ENCODE measurements around the gene BIN1. TPM values are rescaled to one million over a fixed set of nuclear protein-coding genes. Genes with fewer than 3 reads are reported as not detected.

BIN1 gene
- total RNA-seq, 1 experiment from 2014 or later: 42.5 TPM

DNA sequence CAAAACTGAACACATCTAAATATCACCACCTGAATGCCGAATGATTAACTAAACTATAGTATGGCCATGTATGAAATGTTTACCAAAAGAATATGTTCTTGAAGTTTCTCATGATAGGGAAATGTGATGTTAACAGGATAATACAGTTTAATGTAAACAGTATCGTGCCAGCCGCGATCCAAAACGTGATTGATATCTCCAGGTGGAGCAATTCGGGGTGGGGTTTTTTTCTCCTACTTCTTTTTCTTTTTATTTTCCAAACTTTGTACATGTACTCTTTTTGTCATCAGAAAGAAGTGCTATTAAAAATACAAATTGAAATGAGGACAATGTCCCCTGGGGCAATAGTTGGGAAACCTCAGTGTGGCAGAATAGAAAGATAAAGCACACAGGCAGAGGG lies 4.0 kb upstream of the BIN1 start:
- POLR2A ChIA-PET: no interaction called here
- no peaks in the 10 kb centered on the region for H3K36me3 Mint-ChIP-seq
- H3K27ac Mint-ChIP-seq: no peak overlapping the region
- no peak for TF ChIP-seq SOX15 (CRISPR knock-in tag; IDR thresholded peaks at IDR 0.05)
- TF ChIP-seq, protein P1, sequence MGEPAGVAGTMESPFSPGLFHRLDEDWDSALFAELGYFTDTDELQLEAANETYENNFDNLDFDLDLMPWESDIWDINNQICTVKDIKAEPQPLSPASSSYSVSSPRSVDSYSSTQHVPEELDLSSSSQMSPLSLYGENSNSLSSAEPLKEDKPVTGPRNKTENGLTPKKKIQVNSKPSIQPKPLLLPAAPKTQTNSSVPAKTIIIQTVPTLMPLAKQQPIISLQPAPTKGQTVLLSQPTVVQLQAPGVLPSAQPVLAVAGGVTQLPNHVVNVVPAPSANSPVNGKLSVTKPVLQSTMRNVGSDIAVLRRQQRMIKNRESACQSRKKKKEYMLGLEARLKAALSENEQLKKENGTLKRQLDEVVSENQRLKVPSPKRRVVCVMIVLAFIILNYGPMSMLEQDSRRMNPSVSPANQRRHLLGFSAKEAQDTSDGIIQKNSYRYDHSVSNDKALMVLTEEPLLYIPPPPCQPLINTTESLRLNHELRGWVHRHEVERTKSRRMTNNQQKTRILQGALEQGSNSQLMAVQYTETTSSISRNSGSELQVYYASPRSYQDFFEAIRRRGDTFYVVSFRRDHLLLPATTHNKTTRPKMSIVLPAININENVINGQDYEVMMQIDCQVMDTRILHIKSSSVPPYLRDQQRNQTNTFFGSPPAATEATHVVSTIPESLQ (CRISPR knock-in tag; IDR thresholded peaks at IDR 0.05): no peak
- no peak for TF ChIP-seq CBFB (CRISPR knock-in tag; IDR thresholded peaks at IDR 0.05; ENCODE audit: low read depth)
- TF ChIP-seq, protein P2, sequence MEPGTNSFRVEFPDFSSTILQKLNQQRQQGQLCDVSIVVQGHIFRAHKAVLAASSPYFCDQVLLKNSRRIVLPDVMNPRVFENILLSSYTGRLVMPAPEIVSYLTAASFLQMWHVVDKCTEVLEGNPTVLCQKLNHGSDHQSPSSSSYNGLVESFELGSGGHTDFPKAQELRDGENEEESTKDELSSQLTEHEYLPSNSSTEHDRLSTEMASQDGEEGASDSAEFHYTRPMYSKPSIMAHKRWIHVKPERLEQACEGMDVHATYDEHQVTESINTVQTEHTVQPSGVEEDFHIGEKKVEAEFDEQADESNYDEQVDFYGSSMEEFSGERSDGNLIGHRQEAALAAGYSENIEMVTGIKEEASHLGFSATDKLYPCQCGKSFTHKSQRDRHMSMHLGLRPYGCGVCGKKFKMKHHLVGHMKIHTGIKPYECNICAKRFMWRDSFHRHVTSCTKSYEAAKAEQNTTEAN (CRISPR knock-in tag; IDR thresholded peaks at IDR 0.05): no peak
- no peak for TF ChIP-seq ZNF121 (CRISPR knock-in tag; IDR thresholded peaks at IDR 0.05)
- TF ChIP-seq, protein P3, sequence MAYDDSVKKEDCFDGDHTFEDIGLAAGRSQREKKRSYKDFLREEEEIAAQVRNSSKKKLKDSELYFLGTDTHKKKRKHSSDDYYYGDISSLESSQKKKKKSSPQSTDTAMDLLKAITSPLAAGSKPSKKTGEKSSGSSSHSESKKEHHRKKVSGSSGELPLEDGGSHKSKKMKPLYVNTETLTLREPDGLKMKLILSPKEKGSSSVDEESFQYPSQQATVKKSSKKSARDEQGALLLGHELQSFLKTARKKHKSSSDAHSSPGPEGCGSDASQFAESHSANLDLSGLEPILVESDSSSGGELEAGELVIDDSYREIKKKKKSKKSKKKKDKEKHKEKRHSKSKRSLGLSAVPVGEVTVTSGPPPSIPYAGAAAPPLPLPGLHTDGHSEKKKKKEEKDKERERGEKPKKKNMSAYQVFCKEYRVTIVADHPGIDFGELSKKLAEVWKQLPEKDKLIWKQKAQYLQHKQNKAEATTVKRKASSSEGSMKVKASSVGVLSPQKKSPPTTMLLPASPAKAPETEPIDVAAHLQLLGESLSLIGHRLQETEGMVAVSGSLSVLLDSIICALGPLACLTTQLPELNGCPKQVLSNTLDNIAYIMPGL (CRISPR knock-in tag; IDR thresholded peaks at IDR 0.05): no peak
- TF ChIP-seq, protein P4, sequence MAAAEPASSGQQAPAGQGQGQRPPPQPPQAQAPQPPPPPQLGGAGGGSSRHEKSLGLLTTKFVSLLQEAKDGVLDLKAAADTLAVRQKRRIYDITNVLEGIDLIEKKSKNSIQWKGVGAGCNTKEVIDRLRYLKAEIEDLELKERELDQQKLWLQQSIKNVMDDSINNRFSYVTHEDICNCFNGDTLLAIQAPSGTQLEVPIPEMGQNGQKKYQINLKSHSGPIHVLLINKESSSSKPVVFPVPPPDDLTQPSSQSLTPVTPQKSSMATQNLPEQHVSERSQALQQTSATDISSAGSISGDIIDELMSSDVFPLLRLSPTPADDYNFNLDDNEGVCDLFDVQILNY (CRISPR knock-in tag; IDR thresholded peaks at IDR 0.05): no peak
- TF ChIP-seq, protein P5, sequence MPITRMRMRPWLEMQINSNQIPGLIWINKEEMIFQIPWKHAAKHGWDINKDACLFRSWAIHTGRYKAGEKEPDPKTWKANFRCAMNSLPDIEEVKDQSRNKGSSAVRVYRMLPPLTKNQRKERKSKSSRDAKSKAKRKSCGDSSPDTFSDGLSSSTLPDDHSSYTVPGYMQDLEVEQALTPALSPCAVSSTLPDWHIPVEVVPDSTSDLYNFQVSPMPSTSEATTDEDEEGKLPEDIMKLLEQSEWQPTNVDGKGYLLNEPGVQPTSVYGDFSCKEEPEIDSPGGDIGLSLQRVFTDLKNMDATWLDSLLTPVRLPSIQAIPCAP (CRISPR knock-in tag; IDR thresholded peaks at IDR 0.05): no peak
- TF ChIP-seq RELA (CRISPR knock-in tag; IDR thresholded peaks at IDR 0.05; ENCODE audit: borderline replicate concordance): no peak
- TF ChIP-seq JAZF1 (CRISPR knock-in tag; IDR thresholded peaks at IDR 0.05): no peak
- H3K9me3 Mint-ChIP-seq: no peaks in the 10 kb centered on the region
- peak; percentile 5 for DNase-seq (ENCODE audit: low spot score)
- H3K27me3 Mint-ChIP-seq (ENCODE audit: low read depth): peaks cover 3% of the 10 kb centered on the region
- peaks cover 19% of the 10 kb centered on the region for H3K4me1 Mint-ChIP-seq
- no peak overlapping the region for H3K4me3 Mint-ChIP-seq
- no peak for ATAC-seq
- CTCF ChIA-PET: no interaction called here

DNA sequence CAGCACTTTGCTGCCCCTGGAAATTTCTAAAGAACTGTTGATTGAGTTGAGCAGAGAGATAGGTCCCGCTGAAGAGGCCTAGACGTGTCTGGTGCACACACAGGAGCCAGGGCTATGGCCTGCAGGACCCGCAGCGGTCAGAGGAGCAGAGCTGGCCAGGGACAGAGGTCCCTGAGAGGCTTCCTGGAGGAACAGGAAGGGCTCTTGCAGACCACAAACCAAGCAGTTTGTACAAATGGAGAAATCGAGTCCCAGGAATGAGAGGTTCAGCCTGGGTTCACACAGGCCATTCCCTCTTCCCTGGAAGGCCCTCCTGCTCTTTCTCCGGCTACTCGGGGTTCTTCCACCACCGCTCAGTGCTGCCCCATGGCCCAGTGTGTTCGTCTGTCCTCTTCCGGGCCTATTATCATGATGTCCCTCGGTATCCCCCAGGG lies 1.2 kb upstream of the BIN1 start:
- POLR2A ChIA-PET: no interaction called here
- Mint-ChIP-seq H3K9me3 (no peaks in the 10 kb centered on the region), H3K4me3 (peak overlapping the region; percentile 86), H3K36me3 (no peaks in the 10 kb centered on the region), H3K27ac (0 out of 2 replicates have a peak overlapping the region, but pooled peaks have one; percentile 49), H3K4me1 (peaks cover 26% of the 10 kb centered on the region), H3K27me3 (ENCODE audit: low read depth) (peaks cover 3% of the 10 kb centered on the region)
- DNase-seq (ENCODE audit: low spot score) (peak; percentile 7), ATAC-seq (no peak)
- CTCF ChIA-PET: interaction anchor here (1.0 to 1.3 kb wide), 3 partner anchors 13 to 40 kb away, joined by 3 to 4 read pairs (median 3); no protein-coding TSS in a partner anchor
- TF ChIP-seq NFE2L1 (CRISPR knock-in tag; IDR thresholded peaks at IDR 0.05) (no peak), TEAD4 (CRISPR knock-in tag; IDR thresholded peaks at IDR 0.05) (no peak), ZNF423 (CRISPR knock-in tag; IDR thresholded peaks at IDR 0.05) (no peak), JUN (CRISPR knock-in tag; IDR thresholded peaks at IDR 0.05) (no peak), MXD4 (CRISPR knock-in tag; IDR thresholded peaks at IDR 0.05; ENCODE audit: borderline replicate concordance) (no peak), SP1 (CRISPR knock-in tag; conservative IDR thresholded peaks at IDR 0.05) (no peak), GTF2I (CRISPR knock-in tag; conservative IDR thresholded peaks at IDR 0.05) (no peak), MYBL2 (CRISPR knock-in tag; IDR thresholded peaks at IDR 0.05) (no peak), ZNF232 (CRISPR knock-in tag; IDR thresholded peaks at IDR 0.05) (no peak), ETV6 (CRISPR knock-in tag; IDR thresholded peaks at IDR 0.05) (no peak), ZNF317 (CRISPR knock-in tag; IDR thresholded peaks at IDR 0.05; ENCODE audit: borderline replicate concordance, low read depth) (no peak)
- TF ChIP-seq, protein P6, sequence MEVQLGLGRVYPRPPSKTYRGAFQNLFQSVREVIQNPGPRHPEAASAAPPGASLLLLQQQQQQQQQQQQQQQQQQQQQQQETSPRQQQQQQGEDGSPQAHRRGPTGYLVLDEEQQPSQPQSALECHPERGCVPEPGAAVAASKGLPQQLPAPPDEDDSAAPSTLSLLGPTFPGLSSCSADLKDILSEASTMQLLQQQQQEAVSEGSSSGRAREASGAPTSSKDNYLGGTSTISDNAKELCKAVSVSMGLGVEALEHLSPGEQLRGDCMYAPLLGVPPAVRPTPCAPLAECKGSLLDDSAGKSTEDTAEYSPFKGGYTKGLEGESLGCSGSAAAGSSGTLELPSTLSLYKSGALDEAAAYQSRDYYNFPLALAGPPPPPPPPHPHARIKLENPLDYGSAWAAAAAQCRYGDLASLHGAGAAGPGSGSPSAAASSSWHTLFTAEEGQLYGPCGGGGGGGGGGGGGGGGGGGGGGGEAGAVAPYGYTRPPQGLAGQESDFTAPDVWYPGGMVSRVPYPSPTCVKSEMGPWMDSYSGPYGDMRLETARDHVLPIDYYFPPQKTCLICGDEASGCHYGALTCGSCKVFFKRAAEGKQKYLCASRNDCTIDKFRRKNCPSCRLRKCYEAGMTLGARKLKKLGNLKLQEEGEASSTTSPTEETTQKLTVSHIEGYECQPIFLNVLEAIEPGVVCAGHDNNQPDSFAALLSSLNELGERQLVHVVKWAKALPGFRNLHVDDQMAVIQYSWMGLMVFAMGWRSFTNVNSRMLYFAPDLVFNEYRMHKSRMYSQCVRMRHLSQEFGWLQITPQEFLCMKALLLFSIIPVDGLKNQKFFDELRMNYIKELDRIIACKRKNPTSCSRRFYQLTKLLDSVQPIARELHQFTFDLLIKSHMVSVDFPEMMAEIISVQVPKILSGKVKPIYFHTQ (CRISPR knock-in tag; IDR thresholded peaks at IDR 0.05): no peak
- TF ChIP-seq, protein P7, sequence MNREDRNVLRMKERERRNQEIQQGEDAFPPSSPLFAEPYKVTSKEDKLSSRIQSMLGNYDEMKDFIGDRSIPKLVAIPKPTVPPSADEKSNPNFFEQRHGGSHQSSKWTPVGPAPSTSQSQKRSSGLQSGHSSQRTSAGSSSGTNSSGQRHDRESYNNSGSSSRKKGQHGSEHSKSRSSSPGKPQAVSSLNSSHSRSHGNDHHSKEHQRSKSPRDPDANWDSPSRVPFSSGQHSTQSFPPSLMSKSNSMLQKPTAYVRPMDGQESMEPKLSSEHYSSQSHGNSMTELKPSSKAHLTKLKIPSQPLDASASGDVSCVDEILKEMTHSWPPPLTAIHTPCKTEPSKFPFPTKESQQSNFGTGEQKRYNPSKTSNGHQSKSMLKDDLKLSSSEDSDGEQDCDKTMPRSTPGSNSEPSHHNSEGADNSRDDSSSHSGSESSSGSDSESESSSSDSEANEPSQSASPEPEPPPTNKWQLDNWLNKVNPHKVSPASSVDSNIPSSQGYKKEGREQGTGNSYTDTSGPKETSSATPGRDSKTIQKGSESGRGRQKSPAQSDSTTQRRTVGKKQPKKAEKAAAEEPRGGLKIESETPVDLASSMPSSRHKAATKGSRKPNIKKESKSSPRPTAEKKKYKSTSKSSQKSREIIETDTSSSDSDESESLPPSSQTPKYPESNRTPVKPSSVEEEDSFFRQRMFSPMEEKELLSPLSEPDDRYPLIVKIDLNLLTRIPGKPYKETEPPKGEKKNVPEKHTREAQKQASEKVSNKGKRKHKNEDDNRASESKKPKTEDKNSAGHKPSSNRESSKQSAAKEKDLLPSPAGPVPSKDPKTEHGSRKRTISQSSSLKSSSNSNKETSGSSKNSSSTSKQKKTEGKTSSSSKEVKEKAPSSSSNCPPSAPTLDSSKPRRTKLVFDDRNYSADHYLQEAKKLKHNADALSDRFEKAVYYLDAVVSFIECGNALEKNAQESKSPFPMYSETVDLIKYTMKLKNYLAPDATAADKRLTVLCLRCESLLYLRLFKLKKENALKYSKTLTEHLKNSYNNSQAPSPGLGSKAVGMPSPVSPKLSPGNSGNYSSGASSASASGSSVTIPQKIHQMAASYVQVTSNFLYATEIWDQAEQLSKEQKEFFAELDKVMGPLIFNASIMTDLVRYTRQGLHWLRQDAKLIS (CRISPR knock-in tag; IDR thresholded peaks at IDR 0.05; ENCODE audit: borderline replicate concordance): no peak
